Kidney (tissue), 14 donors: ENCODE data around the gene PRXL2A. TPM values are rescaled to one million over a fixed set of nuclear protein-coding genes. Genes with fewer than 3 reads are reported as not detected.

Experiments used
- DNase-seq, 5 donors: peaks; one replicate each; pipeline ENCODE4 v3.0.0-alpha.2; 2013 to 2020
- FAIRE-seq: peaks from 2 replicates; lab custom pipeline; 2012; peaks lifted over from hg19 to GRCh38; lab: Jason Lieb, UNC
- H3K27ac ChIP-seq, 2 donors: one replicate each; pipeline ENCODE4 v1.7.0; 2013; ENCODE audit warnings: low read depth in 2 of 2, low read length in 2 of 2, inconsistent platforms in 1 of 2
- H3K27me3 ChIP-seq: one replicate; pipeline ENCODE4 v1.7.1; 2013; ENCODE audit warnings: low read length, inconsistent platforms; ENCODE audit not compliant: control insufficient read depth, insufficient read depth
- H3K36me3 ChIP-seq, 3 donors: one replicate each; pipeline versions ENCODE4 v1.7.0 to v1.7.1; 2013; ENCODE audit warnings: low read length in 3 of 3, control low read depth in 1 of 3, inconsistent platforms in 1 of 3; ENCODE audit not compliant: insufficient read depth in 3 of 3, control insufficient read depth in 2 of 3
- H3K4me1 ChIP-seq, 3 donors: one replicate each; pipeline versions ENCODE4 v1.7.0 to v1.7.1; 2013; ENCODE audit warnings: low read length in 3 of 3, inconsistent platforms in 1 of 3, low read depth in 1 of 3; ENCODE audit not compliant: control insufficient read depth in 2 of 3, insufficient read depth in 2 of 3
- H3K4me3 ChIP-seq, 3 donors: one replicate each; pipeline versions ENCODE4 v1.7.0 to v1.8.1; 2013; ENCODE audit warnings: low read length in 3 of 3, control low read depth in 1 of 3, inconsistent platforms in 1 of 3
- H3K9ac ChIP-seq, 3 donors: one replicate each; pipeline versions ENCODE4 v1.7.0 to v1.7.1; 2013; ENCODE audit warnings: low read length in 3 of 3, control low read depth in 1 of 3, inconsistent platforms in 1 of 3
- H3K9me3 ChIP-seq, 3 donors: one replicate each; pipeline versions ENCODE4 v1.7.0 to v1.7.1; 2013; ENCODE audit warnings: low read length in 3 of 3, control low read depth in 1 of 3, inconsistent platforms in 1 of 3; ENCODE audit not compliant: control insufficient read depth in 2 of 3, insufficient read depth in 1 of 3
- intact Hi-C: fragments of 100-400 bp; cut with DNase I; formaldehyde crosslinking; loops from one replicate; pipeline ENCODE4 v1.11.1; 2022
- polyA plus RNA-seq: library from polyadenylated mRNA; stranded (reverse); fragments of 350-450 nt; fragmentation: Illumina TruSeq; extraction: RNeasy Lipid Tissue Mini Kit (QIAGEN cat#74804); gene quantifications from one replicate; pipeline ENCODE4 v1.2.3, GENCODE V29; 2014; ENCODE audit warnings: low read depth, low replicate concordance; ENCODE audit not compliant: insufficient read depth
- total RNA-seq: library from RNA; stranded (reverse); fragmentation: NEBNext Ultra II Directional; extraction: Animal tissue kit (Norgen Biotek cat#: 25700); gene quantifications from one replicate; pipeline ENCODE4 v1.2.1, GENCODE V29; 2021
- TF ChIP-seq, protein P1 (sequence below): IDR thresholded peaks from 3 replicates; pipeline ENCODE4 v1.5.1; 2012; ENCODE audit warnings: mild to moderate bottlenecking, moderate library complexity, borderline replicate concordance; ENCODE audit not compliant: insufficient read depth; ENCODE audit errors: extremely low read depth
- donor health status: control.
- donor health status: control.
- donor health status: control.
- donor health status: control.
- donor health status: control.
- donor health status: DM: yes; HTN: yes; CAD: no.
- donor health status: Normal renal cell carcinoma (clear cell type).

Gene PRXL2A
- total and polyA plus RNA-seq, 2 donors from 2014 or later: 69.4 to 101 TPM

DNA sequence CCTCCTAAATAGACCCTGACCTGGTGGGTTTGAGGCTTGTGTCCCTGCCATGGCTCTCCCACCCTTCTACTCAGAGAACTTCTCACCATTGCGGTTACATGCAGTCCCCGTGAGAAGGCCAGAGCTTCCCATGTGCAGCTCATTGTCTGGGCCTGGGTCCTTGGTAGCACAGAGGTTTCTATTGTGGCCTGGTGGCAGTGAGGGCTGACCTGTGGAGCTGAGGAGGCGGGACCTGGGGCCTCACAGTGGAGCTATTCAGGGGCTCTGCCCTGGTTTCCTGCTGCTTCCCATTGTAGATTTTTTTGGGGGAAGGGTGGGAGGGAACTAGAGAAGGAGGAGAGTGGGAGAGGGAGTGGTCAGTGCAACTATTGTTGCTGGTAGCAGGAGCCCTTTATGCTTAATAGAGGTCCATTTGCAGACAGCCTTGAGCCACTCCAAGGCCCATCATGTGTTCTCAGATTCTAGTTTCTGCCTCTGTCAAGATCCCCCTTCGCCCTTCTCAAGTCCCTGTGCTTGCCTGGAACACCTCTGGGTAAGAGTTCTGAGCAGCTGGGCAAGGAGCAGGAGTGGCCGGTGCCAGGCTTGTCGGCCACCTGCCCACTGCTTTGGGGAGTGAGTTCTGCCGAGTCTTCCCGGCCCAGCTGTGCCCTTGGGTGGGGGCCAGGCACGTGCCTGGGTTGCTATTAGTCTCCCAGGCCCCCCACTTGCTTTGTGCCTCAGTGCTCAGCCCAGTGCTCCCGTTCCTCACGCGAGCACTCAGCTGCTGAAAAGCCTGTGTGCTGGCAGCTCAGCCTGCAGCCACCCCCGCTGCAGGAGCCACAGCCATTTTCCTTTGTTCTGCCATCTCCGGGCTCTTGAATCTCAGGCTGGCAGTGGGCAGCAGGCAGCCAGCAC lies 56.5 kb downstream of the PRXL2A start:
- Histone ChIP-seq H3K9me3 (no peaks in the 10 kb centered on the region), H3K27ac (peak overlapping the region; percentile 71), H3K9ac (peak overlapping the region in 1 of 3 donors; percentile 37), H3K4me1 (peaks cover 7 to 75% (median 69%) of the 10 kb centered on the region in 3 donors), H3K4me3 (peak overlapping the region in 1 of 3 donors; percentile 14), H3K27me3 (no peaks in the 10 kb centered on the region), H3K36me3 (peaks cover 0 to 2% (median 0%) of the 10 kb centered on the region in 3 donors)
- DNase-seq (peak in 2 of 5 donors; percentile 62 to 76), FAIRE-seq (no peak)
- intact Hi-C loops: no loop called here
- TF ChIP-seq, protein P1, sequence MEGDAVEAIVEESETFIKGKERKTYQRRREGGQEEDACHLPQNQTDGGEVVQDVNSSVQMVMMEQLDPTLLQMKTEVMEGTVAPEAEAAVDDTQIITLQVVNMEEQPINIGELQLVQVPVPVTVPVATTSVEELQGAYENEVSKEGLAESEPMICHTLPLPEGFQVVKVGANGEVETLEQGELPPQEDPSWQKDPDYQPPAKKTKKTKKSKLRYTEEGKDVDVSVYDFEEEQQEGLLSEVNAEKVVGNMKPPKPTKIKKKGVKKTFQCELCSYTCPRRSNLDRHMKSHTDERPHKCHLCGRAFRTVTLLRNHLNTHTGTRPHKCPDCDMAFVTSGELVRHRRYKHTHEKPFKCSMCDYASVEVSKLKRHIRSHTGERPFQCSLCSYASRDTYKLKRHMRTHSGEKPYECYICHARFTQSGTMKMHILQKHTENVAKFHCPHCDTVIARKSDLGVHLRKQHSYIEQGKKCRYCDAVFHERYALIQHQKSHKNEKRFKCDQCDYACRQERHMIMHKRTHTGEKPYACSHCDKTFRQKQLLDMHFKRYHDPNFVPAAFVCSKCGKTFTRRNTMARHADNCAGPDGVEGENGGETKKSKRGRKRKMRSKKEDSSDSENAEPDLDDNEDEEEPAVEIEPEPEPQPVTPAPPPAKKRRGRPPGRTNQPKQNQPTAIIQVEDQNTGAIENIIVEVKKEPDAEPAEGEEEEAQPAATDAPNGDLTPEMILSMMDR: no peak

DNA sequence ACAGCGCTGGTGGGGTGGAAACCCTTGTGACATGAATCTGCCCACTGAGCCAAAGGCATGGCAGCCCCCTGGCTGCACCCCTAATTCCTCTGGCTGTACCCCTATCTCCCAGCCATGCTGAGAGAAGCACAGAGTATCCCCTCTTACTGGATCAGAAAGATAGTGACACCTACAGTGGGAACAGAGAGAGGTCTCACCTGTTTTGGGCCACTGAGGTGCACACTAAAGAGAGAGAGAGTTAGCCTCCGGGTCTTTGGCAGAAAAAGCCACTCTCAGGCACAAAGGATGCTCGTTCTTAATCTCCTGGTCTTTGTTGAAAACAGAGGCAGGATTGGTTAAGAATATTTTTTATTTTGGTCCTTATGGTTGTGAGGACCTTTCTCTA lies 57.1 kb downstream of the PRXL2A start:
- H3K4me3 ChIP-seq: no peak overlapping the region
- intact Hi-C loops: no loop called here
- H3K9ac ChIP-seq: peak overlapping the region in 1 of 3 donors; percentile 30
- TF ChIP-seq, protein P1: no peak
- peaks cover 7 to 71% (median 64%) of the 10 kb centered on the region in 3 donors for H3K4me1 ChIP-seq
- H3K27me3 ChIP-seq: no peaks in the 10 kb centered on the region
- peak overlapping the region; percentile 71 for H3K27ac ChIP-seq
- DNase-seq: no peak
- H3K9me3 ChIP-seq: no peaks in the 10 kb centered on the region
- peaks cover 0 to 2% (median 0%) of the 10 kb centered on the region in 3 donors for H3K36me3 ChIP-seq
- FAIRE-seq: no peak

DNA sequence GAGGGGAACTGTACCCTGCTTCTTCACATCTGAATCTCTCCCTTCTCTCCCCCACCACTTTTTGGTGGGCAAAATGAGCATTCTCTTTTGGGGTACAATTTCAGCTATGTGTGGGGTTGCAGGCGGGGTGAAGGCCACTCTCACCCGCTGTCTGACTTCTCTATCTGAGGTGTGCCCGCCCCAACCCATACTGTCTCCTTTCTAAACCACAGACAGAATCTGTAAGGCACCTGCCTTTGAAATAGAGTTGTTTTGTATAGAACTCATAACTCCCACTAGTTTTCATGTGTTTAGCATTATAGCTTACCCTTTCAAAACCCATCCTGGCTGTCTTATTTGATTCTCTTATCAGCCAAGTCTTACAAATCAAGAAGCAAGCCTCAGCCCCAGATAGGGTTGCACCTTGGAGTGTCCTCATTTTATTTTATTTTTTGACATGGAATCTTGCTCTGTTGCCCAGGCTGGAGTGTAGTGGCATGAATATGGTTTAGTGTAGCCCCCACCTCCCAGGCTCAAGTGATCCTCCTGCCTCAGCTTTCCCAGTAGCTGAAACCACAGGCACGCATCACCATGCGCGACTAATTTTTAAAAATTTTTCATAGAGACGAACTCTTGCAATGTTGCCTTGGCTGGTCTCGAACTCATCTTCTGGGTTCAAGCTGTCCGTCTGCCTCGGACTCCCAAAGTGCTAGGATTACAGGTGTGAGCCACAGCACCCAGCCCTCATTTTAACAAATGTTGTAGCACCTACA lies 57.7 kb downstream of the PRXL2A start:
- Histone ChIP-seq H3K27ac (peak overlapping the region in 1 of 2 donors; percentile 84), H3K9me3 (no peaks in the 10 kb centered on the region), H3K4me3 (no peak overlapping the region), H3K4me1 (peaks cover 7 to 73% (median 60%) of the 10 kb centered on the region in 3 donors), H3K27me3 (no peaks in the 10 kb centered on the region), H3K36me3 (peaks cover 0 to 2% (median 2%) of the 10 kb centered on the region in 3 donors), H3K9ac (peak overlapping the region in 1 of 3 donors; percentile 30)
- DNase-seq (no peak), FAIRE-seq (no peak)
- TF ChIP-seq, protein P1: no peak
- intact Hi-C loops: no loop called here
